Fibroblast of peridontal ligament (primary cell): Measurements from ENCODE around the gene SULT1C4.
"Not testable (repeated sequence)": the region's sequence is repeated elsewhere in the genome, so short reads cannot be mapped to it uniquely, and the experiment has no call there.

ENCODE experiments used
- DNase-seq: peaks from one replicate; pipeline ENCODE4 v3.0.0-alpha.2; 2010; ENCODE audit errors: extremely low read depth

SULT1C4 gene

GRCh38 chr2:108377815-108378630 is at the start of gene SULT1C4:
TSS of gene SULT1C4 (plus strand) at chr2:108377954. CDS start at chr2:108378338, 384 bp downstream.
- DNase-seq, result no peak

- no peak for DNase-seq
Measured at GRCh38 chr2:108329771-108330170, 48.0 kb upstream of the SULT1C4 start.

- peak; percentile 88 for DNase-seq
Measured at GRCh38 chr2:108330979-108331378, 46.8 kb upstream of the SULT1C4 start.

- peak; percentile 19 for DNase-seq
Measured at GRCh38 chr2:108345951-108346350, 31.8 kb upstream of the SULT1C4 start.

GRCh38 chr2:108346827-108347226 is 30.9 kb upstream of the SULT1C4 start:
- DNase-seq, result no peak

- DNase-seq, result no peak
Measured at GRCh38 chr2:108347786-108348185, 30.0 kb upstream of the SULT1C4 start.

- DNase-seq, result peak; percentile 15
Measured at GRCh38 chr2:108348816-108349570, 28.8 kb upstream of the SULT1C4 start.

GRCh38 chr2:108349571-108349928 is 28.2 kb upstream of the SULT1C4 start:
- no peak for DNase-seq

GRCh38 chr2:108351889-108352288 is 25.9 kb upstream of the SULT1C4 start:
- peak; percentile 90 for DNase-seq

GRCh38 chr2:108354136-108354535 is 23.6 kb upstream of the SULT1C4 start:
- DNase-seq, result no peak

- DNase-seq, result no peak
Measured at GRCh38 chr2:108355906-108356734, 21.6 kb upstream of the SULT1C4 start.

GRCh38 chr2:108359336-108359735 is 18.4 kb upstream of the SULT1C4 start:
- not testable (repeated sequence) for DNase-seq

- no peak for DNase-seq
Measured at GRCh38 chr2:108360776-108361468, 16.8 kb upstream of the SULT1C4 start.

- DNase-seq, result no peak
Measured at GRCh38 chr2:108363024-108363907, 14.5 kb upstream of the SULT1C4 start.

GRCh38 chr2:108363908-108364225 is 13.9 kb upstream of the SULT1C4 start:
- DNase-seq, result peak; percentile 39

GRCh38 chr2:108364676-108365297 is 13.0 kb upstream of the SULT1C4 start:
- DNase-seq, result peak; percentile 68

GRCh38 chr2:108365656-108366055 is 12.1 kb upstream of the SULT1C4 start:
- no peak for DNase-seq

GRCh38 chr2:108367014-108367413 is 10.7 kb upstream of the SULT1C4 start:
- no peak for DNase-seq

GRCh38 chr2:108367561-108368175 is 10.1 kb upstream of the SULT1C4 start:
- no peak for DNase-seq

GRCh38 chr2:108369153-108369552 is 8.6 kb upstream of the SULT1C4 start:
- no peak for DNase-seq
